Right atrium auricular region (tissue), 2 donors: ENCODE data around the gene DYRK4. TPM values are rescaled to one million over a fixed set of nuclear protein-coding genes. Genes with fewer than 3 reads are reported as not detected.

ENCODE experiments used
- DNase-seq: peaks from one replicate; pipeline ENCODE4 v3.0.0-alpha.2; 2019; ENCODE audit warnings: low spot score
- H3K27ac ChIP-seq, 2 donors: fragments of 200-600 bp; sonication (generic); 1 replicate in 1 of 2; 2 replicates in 1 of 2; pipeline ENCODE4 v1.5.1; 2016 to 2019
- H3K27me3 ChIP-seq, 2 donors: fragments of 200-600 bp; sonication (generic); one replicate each; pipeline versions ENCODE4 v1.5.1 to v1.6.0; 2017 to 2019
- H3K36me3 ChIP-seq: fragments of 200-600 bp; sonication (generic); one replicate; pipeline ENCODE4 v1.5.1; 2016
- H3K4me1 ChIP-seq, 2 donors: fragments of 200-600 bp; sonication (generic); one replicate each; pipeline versions ENCODE4 v1.5.1 to v1.6.0; 2017 to 2019
- H3K4me3 ChIP-seq, 2 donors: fragments of 200-600 bp; sonication (generic); 1 replicate in 1 of 2; 2 replicates in 1 of 2; pipeline ENCODE4 v1.5.1; 2017 to 2019; ENCODE audit warnings: mild to moderate bottlenecking in 1 of 2, moderate library complexity in 1 of 2
- H3K9me3 ChIP-seq, 2 donors: fragments of 200-600 bp; sonication (generic); one replicate each; pipeline ENCODE4 v1.5.1; 2019
- total RNA-seq, 2 donors: library from RNA; depleted of rRNA; stranded (reverse); fragments of >200 nt; gene quantifications; one replicate each; pipeline ENCODE4 v1.1.0, GENCODE V29; 2016
- TF ChIP-seq, protein P1 (sequence below), 2 donors: fragments of 200-600 bp; sonication (generic); IDR thresholded peaks; one replicate each; pipeline ENCODE4 v1.5.1; 2019; ENCODE audit warnings: antibody characterized with exemption in 2 of 2

DYRK4 gene
- total RNA-seq, 2 donors from 2014 or later, result 31.7 to 41.1 TPM

DNA sequence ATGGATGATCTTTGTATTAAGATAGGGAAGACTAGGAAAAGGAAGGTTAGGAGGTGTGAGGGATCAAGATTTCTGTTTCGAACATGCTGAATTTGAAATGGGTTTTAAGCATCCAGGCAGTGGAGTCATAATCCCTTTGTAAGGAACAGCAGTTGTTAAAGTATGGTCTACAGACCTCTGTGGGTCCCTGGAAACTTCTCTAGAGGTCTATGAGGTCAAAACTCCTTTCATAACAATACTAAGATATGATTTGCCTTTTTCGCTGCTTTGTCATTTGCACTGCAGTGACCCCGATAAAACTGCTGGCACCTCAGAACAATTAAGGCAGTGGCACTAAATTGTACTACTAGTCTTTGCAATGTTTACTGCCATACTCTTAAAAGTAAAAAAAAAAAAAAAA, 21.8 kb upstream of the DYRK4 start:
- Histone ChIP-seq H3K9me3 (no peaks in the 10 kb centered on the region), H3K27ac (no peak overlapping the region), H3K36me3 (no peaks in the 10 kb centered on the region), H3K4me3 (no peak overlapping the region), H3K4me1 (peaks cover 0 to 18% of the 10 kb centered on the region in 2 donors), H3K27me3 (no peaks in the 10 kb centered on the region)
- no peak for DNase-seq
- TF ChIP-seq, protein P1, sequence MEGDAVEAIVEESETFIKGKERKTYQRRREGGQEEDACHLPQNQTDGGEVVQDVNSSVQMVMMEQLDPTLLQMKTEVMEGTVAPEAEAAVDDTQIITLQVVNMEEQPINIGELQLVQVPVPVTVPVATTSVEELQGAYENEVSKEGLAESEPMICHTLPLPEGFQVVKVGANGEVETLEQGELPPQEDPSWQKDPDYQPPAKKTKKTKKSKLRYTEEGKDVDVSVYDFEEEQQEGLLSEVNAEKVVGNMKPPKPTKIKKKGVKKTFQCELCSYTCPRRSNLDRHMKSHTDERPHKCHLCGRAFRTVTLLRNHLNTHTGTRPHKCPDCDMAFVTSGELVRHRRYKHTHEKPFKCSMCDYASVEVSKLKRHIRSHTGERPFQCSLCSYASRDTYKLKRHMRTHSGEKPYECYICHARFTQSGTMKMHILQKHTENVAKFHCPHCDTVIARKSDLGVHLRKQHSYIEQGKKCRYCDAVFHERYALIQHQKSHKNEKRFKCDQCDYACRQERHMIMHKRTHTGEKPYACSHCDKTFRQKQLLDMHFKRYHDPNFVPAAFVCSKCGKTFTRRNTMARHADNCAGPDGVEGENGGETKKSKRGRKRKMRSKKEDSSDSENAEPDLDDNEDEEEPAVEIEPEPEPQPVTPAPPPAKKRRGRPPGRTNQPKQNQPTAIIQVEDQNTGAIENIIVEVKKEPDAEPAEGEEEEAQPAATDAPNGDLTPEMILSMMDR (IDR thresholded peaks at IDR 0.05), result no peak

DNA sequence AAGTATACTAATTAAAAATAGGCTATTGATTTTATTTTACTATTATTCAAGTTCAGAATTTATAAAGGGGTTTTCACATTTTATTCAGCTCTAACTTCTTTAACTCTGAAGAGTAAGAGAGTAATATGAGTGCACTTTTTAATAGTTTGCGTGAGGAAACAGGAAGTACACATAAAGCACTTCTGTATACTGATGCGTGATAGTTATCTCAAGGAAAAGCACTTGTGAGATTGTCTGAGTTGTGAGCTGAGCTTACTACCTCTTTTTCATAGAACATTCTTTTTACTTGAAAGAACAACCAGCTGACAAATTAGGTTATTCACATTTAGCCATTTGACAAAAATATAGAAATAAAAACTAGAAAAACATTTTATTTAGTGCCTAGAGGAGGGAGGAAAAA, 21.4 kb upstream of the DYRK4 start:
- TF ChIP-seq, protein P1 (IDR thresholded peaks at IDR 0.05), result no peak
- H3K27me3 ChIP-seq, result no peaks in the 10 kb centered on the region
- H3K36me3 ChIP-seq, result no peaks in the 10 kb centered on the region
- peaks cover 0 to 18% of the 10 kb centered on the region in 2 donors for H3K4me1 ChIP-seq
- no peak overlapping the region for H3K27ac ChIP-seq
- no peak for DNase-seq
- H3K9me3 ChIP-seq, result no peaks in the 10 kb centered on the region
- H3K4me3 ChIP-seq, result no peak overlapping the region

DNA sequence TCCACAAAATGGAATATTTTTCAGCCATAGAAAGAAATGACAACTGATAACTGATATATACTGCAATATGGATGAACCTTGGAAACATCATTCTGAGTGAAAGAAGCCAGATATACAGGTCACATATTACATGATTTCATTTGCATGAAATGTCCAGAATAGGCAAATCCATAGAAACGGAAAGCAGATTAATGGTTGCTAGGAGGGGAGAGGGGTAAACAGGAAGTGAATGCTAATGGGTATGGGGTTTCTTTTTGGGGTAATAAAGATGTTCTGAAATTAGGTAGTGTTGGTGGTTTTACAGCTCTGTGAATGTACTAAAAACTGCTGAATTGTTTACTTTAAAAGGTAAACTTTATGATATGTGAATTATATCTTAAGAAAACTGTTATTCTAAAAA, 16.8 kb upstream of the DYRK4 start:
- no peaks in the 10 kb centered on the region for H3K4me1 ChIP-seq
- H3K27me3 ChIP-seq, result no peaks in the 10 kb centered on the region
- no peaks in the 10 kb centered on the region for H3K9me3 ChIP-seq
- H3K4me3 ChIP-seq, result no peak overlapping the region
- TF ChIP-seq, protein P1 (IDR thresholded peaks at IDR 0.05), result no peak
- H3K36me3 ChIP-seq, result no peaks in the 10 kb centered on the region
- DNase-seq, result no peak
- H3K27ac ChIP-seq, result no peak overlapping the region

DNA sequence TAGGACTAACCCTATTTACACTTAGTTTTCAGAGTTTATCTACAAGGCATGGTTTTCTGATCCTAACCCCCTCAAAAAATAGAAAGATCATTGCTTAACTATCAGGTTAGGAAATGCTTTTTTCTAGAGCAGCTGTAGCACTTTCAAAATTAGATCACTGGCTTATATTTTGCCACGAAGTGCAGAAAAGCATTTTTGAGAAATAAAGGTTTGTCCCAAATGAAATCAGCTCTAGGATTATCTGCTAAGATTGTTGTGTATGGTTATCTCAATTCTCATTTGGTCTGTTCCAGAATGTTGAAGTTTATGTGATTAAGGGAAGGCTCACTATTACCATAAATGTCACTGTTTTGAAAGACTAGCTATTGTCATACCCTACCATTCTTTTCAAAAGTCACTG, 9.8 kb upstream of the DYRK4 start:
- Histone ChIP-seq H3K27ac (no peak overlapping the region), H3K9me3 (no peaks in the 10 kb centered on the region), H3K4me3 (no peak overlapping the region), H3K36me3 (no peaks in the 10 kb centered on the region), H3K4me1 (peaks cover 0 to 7% of the 10 kb centered on the region in 2 donors), H3K27me3 (no peaks in the 10 kb centered on the region)
- no peak for DNase-seq
- TF ChIP-seq, protein P1 (IDR thresholded peaks at IDR 0.05), result no peak

DNA sequence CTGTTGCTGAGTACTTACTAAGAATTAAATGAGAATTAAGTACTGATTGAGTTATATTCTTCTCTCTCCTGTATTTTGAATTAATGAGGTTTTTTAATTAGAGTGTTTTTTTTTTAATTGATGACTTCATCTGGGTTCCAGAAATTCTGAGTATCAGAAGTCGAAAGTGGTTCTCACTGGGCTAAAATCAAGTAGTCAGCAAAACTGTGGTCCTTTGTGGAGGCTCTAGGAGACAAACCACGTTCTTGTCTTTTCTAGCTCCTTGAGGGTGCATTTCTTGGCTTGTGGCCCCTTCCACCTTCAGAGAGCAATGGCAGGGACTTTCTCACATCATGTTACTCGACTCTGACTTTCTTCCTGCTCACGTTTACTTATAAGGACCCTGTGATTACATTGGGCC, 8.1 kb upstream of the DYRK4 start:
- H3K36me3 ChIP-seq, result no peaks in the 10 kb centered on the region
- H3K9me3 ChIP-seq, result no peaks in the 10 kb centered on the region
- TF ChIP-seq, protein P1 (IDR thresholded peaks at IDR 0.05), result no peak
- H3K27ac ChIP-seq, result no peak overlapping the region
- no peaks in the 10 kb centered on the region for H3K27me3 ChIP-seq
- no peak for DNase-seq
- no peak overlapping the region for H3K4me3 ChIP-seq
- H3K4me1 ChIP-seq, result peaks cover 0 to 7% of the 10 kb centered on the region in 2 donors

DNA sequence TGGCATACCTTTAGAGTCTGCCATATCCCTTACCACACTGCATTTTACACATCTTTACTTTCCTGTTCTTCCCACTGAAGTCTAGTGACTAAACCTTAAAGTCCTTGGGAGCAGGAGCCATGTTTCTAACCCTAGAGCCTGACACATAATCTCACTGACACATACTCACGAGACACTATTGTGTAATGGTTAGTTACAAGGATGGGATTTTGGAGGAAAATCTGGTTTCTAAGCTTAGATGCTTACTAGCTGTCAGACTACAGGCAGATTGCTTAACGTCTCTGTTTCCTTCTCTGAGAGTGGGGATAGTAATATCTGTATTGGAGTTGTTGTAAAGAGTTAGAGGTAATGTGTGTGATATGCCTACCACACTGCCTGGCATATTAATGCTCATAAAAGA, 6.2 kb upstream of the DYRK4 start:
- TF ChIP-seq, protein P1 (IDR thresholded peaks at IDR 0.05), result no peak
- no peak overlapping the region for H3K4me3 ChIP-seq
- peaks cover 0 to 7% of the 10 kb centered on the region in 2 donors for H3K4me1 ChIP-seq
- H3K36me3 ChIP-seq, result no peaks in the 10 kb centered on the region
- H3K27me3 ChIP-seq, result no peaks in the 10 kb centered on the region
- no peak for DNase-seq
- H3K27ac ChIP-seq, result no peak overlapping the region
- H3K9me3 ChIP-seq, result no peaks in the 10 kb centered on the region
